Mesenchymal stem cell (in vitro differentiated cells and primary cell): ENCODE data around the gene GPATCH8.

Source experiments
- DNase-seq: peaks from one replicate; pipeline ENCODE4 v3.0.0-alpha.2; 2013
- H2AFZ ChIP-seq: one replicate; pipeline ENCODE4 v1.6.1; 2013; ENCODE audit warnings: low read depth, mild to moderate bottlenecking, control low read depth, inconsistent platforms, low read length, moderate library complexity
- H2AK5ac ChIP-seq: 2 replicates; pipeline ENCODE4 v1.6.1; 2013; ENCODE audit warnings: low read length, moderate library complexity, mild to moderate bottlenecking, inconsistent platforms; ENCODE audit not compliant: severe bottlenecking
- H2BK120ac ChIP-seq: one replicate; pipeline ENCODE4 v1.6.1; 2013; ENCODE audit warnings: low read depth, mild to moderate bottlenecking, inconsistent platforms, low read length, moderate library complexity
- H2BK12ac ChIP-seq, 2 experiments: one replicate each; pipeline ENCODE4 v1.6.1; 2013; ENCODE audit warnings: inconsistent platforms in 2 of 2, low read length in 2 of 2, mild to moderate bottlenecking in 2 of 2, moderate library complexity in 2 of 2, control low read depth in 1 of 2
- H2BK15ac ChIP-seq: one replicate; pipeline ENCODE4 v1.6.1; 2013; ENCODE audit warnings: mild to moderate bottlenecking, low read depth, inconsistent platforms; ENCODE audit not compliant: poor library complexity, severe bottlenecking
- H2BK5ac ChIP-seq: 2 replicates; pipeline ENCODE4 v1.6.1; 2013; ENCODE audit warnings: low read depth, mild to moderate bottlenecking, low read length, control low read depth, inconsistent platforms; ENCODE audit not compliant: poor library complexity, severe bottlenecking
- H3K14ac ChIP-seq, 2 experiments: one replicate each; pipeline ENCODE4 v1.6.1; 2013; ENCODE audit warnings: inconsistent platforms in 2 of 2, low read length in 2 of 2, control low read depth in 1 of 2, mild to moderate bottlenecking in 1 of 2, moderate library complexity in 1 of 2
- H3K18ac ChIP-seq, 2 experiments: one replicate each; pipeline ENCODE4 v1.6.1; 2013; ENCODE audit warnings: inconsistent platforms in 2 of 2, low read length in 2 of 2, control low read depth in 1 of 2, low read depth in 1 of 2, mild to moderate bottlenecking in 1 of 2
- H3K23ac ChIP-seq, 2 experiments: one replicate each; pipeline ENCODE4 v1.6.1; 2013; ENCODE audit warnings: inconsistent platforms in 2 of 2, low read length in 2 of 2, mild to moderate bottlenecking in 2 of 2, moderate library complexity in 2 of 2, control low read depth in 1 of 2
- H3K27ac ChIP-seq: 2 replicates; pipeline ENCODE4 v1.5.1; 2013; ENCODE audit warnings: mild to moderate bottlenecking, moderate library complexity, low read length, control low read depth, inconsistent platforms; ENCODE audit not compliant: poor library complexity, severe bottlenecking
- H3K27me3 ChIP-seq, 2 experiments: 2 replicates each; pipeline versions ENCODE4 v1.6.1 to v1.7.0; 2013; ENCODE audit warnings: low read length in 2 of 2, mild to moderate bottlenecking in 2 of 2, moderate library complexity in 2 of 2, control low read depth in 1 of 2, inconsistent platforms in 1 of 2; ENCODE audit not compliant: control insufficient read depth in 1 of 2, insufficient read depth in 1 of 2
- H3K36me3 ChIP-seq, 2 experiments: 2 replicates each; pipeline versions ENCODE4 v1.6.1 to v1.7.0; 2013; ENCODE audit warnings: low read length in 2 of 2, control low read depth in 1 of 2, inconsistent platforms in 1 of 2, low read depth in 1 of 2, mild to moderate bottlenecking in 1 of 2; ENCODE audit not compliant: insufficient read depth in 2 of 2, control insufficient read depth in 1 of 2
- H3K4ac ChIP-seq, 2 experiments: one replicate each; pipeline ENCODE4 v1.6.1; 2013; ENCODE audit warnings: inconsistent platforms in 2 of 2, low read length in 2 of 2, mild to moderate bottlenecking in 2 of 2, moderate library complexity in 2 of 2, control low read depth in 1 of 2, low read depth in 1 of 2
- H3K4me1 ChIP-seq: 2 replicates; pipeline ENCODE4 v1.6.1; 2013; ENCODE audit warnings: low read depth, low read length, control low read depth; ENCODE audit not compliant: control insufficient read depth, insufficient read depth
- H3K4me2 ChIP-seq: 2 replicates; pipeline ENCODE4 v1.6.1; 2013; ENCODE audit warnings: low read length, mild to moderate bottlenecking, inconsistent platforms; ENCODE audit not compliant: poor library complexity, severe bottlenecking
- H3K4me3 ChIP-seq, 2 experiments: 2 replicates each; pipeline versions ENCODE4 v1.5.1 to v1.7.0; 2013; ENCODE audit warnings: low read length in 2 of 2, mild to moderate bottlenecking in 2 of 2, control low read depth in 1 of 2, low read depth in 1 of 2; ENCODE audit not compliant: insufficient read depth in 1 of 2
- H3K79me1 ChIP-seq: replicated peaks from 2 replicates; pipeline ENCODE4 v1.6.1; 2013; ENCODE audit warnings: mild to moderate bottlenecking, control low read depth, low read length, inconsistent platforms; ENCODE audit not compliant: poor library complexity, severe bottlenecking
- H3K9ac ChIP-seq: 2 replicates; pipeline ENCODE4 v1.7.0; 2013; ENCODE audit warnings: mild to moderate bottlenecking, low read length, moderate library complexity
- H3K9me3 ChIP-seq: 2 replicates; pipeline ENCODE4 v1.7.0; 2013; ENCODE audit warnings: mild to moderate bottlenecking, low read length; ENCODE audit not compliant: control insufficient read depth
- H4K8ac ChIP-seq: one replicate; pipeline ENCODE4 v1.6.1; 2013; ENCODE audit warnings: inconsistent platforms, mild to moderate bottlenecking, low read length, moderate library complexity
- H4K91ac ChIP-seq: one replicate; pipeline ENCODE4 v1.6.1; 2013; ENCODE audit warnings: mild to moderate bottlenecking, low read length, inconsistent platforms
- WGBS: methylation state at CpG from one replicate; pipeline ENCODE4 v1.1.7; 2013; ENCODE audit warnings: mixed read lengths; 5-methylcytosine and 5-hydroxymethylcytosine counted together

Gene GPATCH8

DNA sequence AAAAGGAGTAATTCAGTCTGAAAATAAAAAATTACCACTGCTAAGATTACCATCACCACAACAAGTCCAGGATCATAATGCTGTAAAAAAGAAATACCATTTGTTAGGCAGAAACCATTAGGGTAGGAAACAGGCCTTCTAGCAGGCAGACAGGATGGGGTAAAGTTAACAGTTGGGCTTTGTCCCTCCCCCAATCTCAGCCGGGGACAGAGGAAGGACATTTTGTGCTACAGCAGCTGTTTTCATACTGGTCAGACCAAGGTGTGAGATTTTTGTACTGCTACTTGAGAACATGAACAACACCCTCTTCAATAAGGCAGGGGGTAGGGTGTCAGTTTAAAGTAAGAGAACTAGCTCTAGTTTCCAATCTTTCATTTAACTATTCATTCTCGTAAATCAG lies 64.6 kb downstream of the GPATCH8 start:
- no peak for DNase-seq
- H2AFZ ChIP-seq = no peak overlapping the region
- H3K79me1 ChIP-seq = peaks cover 17% of the 10 kb centered on the region
- no peak overlapping the region for H3K27ac ChIP-seq
- H2BK15ac ChIP-seq = no peak overlapping the region
- no peaks in the 10 kb centered on the region for H3K27me3 ChIP-seq
- no peak overlapping the region for H3K4me2 ChIP-seq
- H3K23ac ChIP-seq = no peak overlapping the region
- H3K4ac ChIP-seq = no peak overlapping the region
- no peak overlapping the region for H2AK5ac ChIP-seq
- H3K18ac ChIP-seq = no peak overlapping the region
- no peak overlapping the region for H3K9ac ChIP-seq
- H2BK12ac ChIP-seq = no peak overlapping the region
- H3K4me3 ChIP-seq = no peak overlapping the region
- no peaks in the 10 kb centered on the region for H3K9me3 ChIP-seq
- 0% methylated on average over 1 of the region's 2 CpGs for WGBS
- H3K4me1 ChIP-seq = peaks cover 3% of the 10 kb centered on the region
- H2BK120ac ChIP-seq = no peak overlapping the region
- H3K14ac ChIP-seq = no peak overlapping the region
- H2BK5ac ChIP-seq = no peak overlapping the region
- H3K36me3 ChIP-seq = peaks cover 18 to 32% of the 10 kb centered on the region in 2 experiments
- H4K91ac ChIP-seq = no peak overlapping the region
- no peak overlapping the region for H4K8ac ChIP-seq

DNA sequence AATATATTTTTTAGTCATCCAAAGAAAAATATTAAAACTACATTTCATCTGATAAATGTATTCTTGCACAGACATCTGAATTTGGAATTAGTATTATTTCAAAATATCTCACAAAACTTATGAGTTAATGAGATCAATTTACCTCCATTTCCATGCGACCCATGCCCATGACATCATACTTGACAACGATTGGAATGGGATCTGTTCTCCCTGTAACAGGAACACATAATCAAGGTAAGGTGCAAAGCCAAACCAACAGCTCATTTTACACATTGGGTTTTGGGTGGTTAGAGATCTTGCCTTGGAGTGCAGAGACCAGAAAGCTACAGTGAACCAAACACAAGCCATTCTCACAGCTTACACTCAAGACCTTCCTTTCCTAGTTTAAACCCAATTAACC lies 66.9 kb downstream of the GPATCH8 start:
- Histone ChIP-seq H3K4me1 (peaks cover 2% of the 10 kb centered on the region), H3K79me1 (peaks cover 20% of the 10 kb centered on the region), H2AFZ (no peak overlapping the region), H3K23ac (no peak overlapping the region), H2BK120ac (no peak overlapping the region), H2AK5ac (no peak overlapping the region), H3K9me3 (no peaks in the 10 kb centered on the region), H3K14ac (no peak overlapping the region), H3K27ac (no peak overlapping the region), H3K36me3 (peaks cover 14 to 53% of the 10 kb centered on the region in 2 experiments), H2BK5ac (no peak overlapping the region), H2BK15ac (no peak overlapping the region), H3K9ac (no peak overlapping the region), H4K8ac (no peak overlapping the region), H3K27me3 (no peaks in the 10 kb centered on the region), H3K4me2 (no peak overlapping the region), H4K91ac (no peak overlapping the region), H2BK12ac (no peak overlapping the region), H3K4ac (no peak overlapping the region), H3K4me3 (no peak overlapping the region), H3K18ac (no peak overlapping the region)
- DNase-seq = no peak
- 100% methylated on average over 2 of the region's 2 CpGs for WGBS

DNA sequence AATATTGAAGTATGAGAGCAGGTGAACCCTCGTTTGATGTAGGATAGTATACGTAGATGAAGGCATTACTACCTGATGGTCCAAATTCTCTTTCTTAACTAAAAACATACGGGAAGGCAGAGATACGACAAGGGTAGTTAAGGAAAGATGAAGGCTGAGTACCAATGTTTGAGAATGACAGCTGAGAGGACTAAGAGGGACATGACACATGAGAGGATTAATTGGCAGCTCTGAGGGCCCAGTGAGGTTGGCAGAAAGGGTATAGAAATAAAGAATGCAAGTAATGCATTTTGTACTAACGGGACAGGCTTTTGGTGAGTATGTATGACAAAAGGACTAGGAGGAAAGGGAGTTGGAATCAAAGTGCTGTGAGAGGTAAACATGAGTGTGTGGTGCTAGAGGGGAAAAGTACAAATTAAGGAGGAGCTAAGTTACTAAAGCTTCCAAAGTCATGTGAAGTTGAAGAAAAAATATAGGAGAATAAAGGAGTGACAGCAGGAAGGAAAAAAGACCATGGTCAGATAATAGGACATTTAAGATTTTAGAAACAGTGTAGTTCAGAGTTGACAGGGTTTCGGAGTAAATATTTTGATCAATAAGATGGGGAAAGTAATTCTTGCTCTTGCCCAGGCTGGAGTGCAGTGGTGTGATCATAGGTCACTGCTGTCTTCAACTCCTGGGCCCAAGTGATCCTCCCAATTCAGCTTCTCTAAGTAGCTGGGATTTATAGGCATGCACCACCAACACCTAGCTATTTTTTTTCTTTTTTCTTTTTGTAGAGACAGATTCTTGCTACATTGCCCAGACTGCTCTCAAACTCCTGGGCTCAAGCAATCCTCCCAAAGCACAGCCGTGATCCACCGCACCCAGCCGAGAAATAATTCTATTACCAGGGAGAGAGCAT lies 70.7 kb downstream of the GPATCH8 start:
- H2AFZ ChIP-seq = no peak overlapping the region
- no peak overlapping the region for H3K14ac ChIP-seq
- no peak overlapping the region for H3K4me3 ChIP-seq
- H3K36me3 ChIP-seq = peaks cover 34 to 69% of the 10 kb centered on the region in 2 experiments
- 99% methylated on average over 6 of the region's 9 CpGs for WGBS
- no peak overlapping the region for H2BK5ac ChIP-seq
- H3K9me3 ChIP-seq = no peaks in the 10 kb centered on the region
- no peak overlapping the region for H3K18ac ChIP-seq
- H3K79me1 ChIP-seq = peaks cover 20% of the 10 kb centered on the region
- no peak for DNase-seq
- no peak overlapping the region for H4K8ac ChIP-seq
- no peaks in the 10 kb centered on the region for H3K4me1 ChIP-seq
- no peak overlapping the region for H2BK15ac ChIP-seq
- H3K27ac ChIP-seq = no peak overlapping the region
- H2BK12ac ChIP-seq = no peak overlapping the region
- no peak overlapping the region for H3K4me2 ChIP-seq
- no peak overlapping the region for H3K9ac ChIP-seq
- no peak overlapping the region for H2BK120ac ChIP-seq
- H4K91ac ChIP-seq = no peak overlapping the region
- no peak overlapping the region for H3K4ac ChIP-seq
- H3K23ac ChIP-seq = no peak overlapping the region
- no peak overlapping the region for H2AK5ac ChIP-seq
- H3K27me3 ChIP-seq = no peaks in the 10 kb centered on the region

DNA sequence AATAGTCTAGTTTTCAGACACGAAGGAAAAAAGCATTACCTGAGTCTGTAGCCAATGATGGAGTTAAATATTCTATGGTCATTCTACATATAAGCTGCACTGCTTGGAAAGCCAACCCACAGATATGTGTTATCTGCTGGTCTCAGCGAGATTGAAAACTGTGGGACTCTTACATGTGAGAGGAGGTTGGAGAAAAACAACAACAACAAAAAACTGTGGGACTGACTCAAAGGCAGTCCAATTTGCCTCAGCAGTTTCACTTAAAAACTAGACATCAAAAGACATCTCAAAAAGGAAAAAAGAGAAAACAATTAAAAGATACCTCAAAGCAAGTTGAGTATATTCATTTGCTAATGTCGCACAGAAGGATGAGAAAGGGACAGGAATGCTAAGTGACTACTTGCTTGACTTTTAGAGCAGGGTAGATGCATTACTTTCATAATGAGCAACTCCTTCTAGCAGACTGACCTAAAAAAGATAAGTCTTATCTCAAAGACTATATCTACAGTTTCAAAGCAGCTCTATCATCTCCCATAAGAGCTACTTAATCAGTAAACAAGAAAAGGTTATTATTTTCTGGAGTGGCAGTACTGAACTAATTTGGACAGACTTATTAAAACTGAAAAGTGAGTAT lies 78.3 kb downstream of the GPATCH8 start:
- no peak overlapping the region for H3K4me2 ChIP-seq
- H4K91ac ChIP-seq = no peak overlapping the region
- no peak overlapping the region for H2AFZ ChIP-seq
- H2BK120ac ChIP-seq = no peak overlapping the region
- no peak overlapping the region for H3K18ac ChIP-seq
- H3K4me1 ChIP-seq = peaks cover 2% of the 10 kb centered on the region
- no peaks in the 10 kb centered on the region for H3K9me3 ChIP-seq
- no peak overlapping the region for H3K4ac ChIP-seq
- no peak overlapping the region for H3K23ac ChIP-seq
- no peak overlapping the region for H4K8ac ChIP-seq
- H3K14ac ChIP-seq = no peak overlapping the region
- H3K36me3 ChIP-seq = peaks cover 27 to 63% of the 10 kb centered on the region in 2 experiments
- no peaks in the 10 kb centered on the region for H3K27me3 ChIP-seq
- H2AK5ac ChIP-seq = no peak overlapping the region
- H3K4me3 ChIP-seq = no peak overlapping the region
- DNase-seq = no peak
- peaks cover 15% of the 10 kb centered on the region for H3K79me1 ChIP-seq
- no peak overlapping the region for H3K9ac ChIP-seq
- H2BK15ac ChIP-seq = no peak overlapping the region
- 80% methylated on average over 1 of the region's 3 CpGs for WGBS
- H2BK12ac ChIP-seq = no peak overlapping the region
- H3K27ac ChIP-seq = no peak overlapping the region
- H2BK5ac ChIP-seq = no peak overlapping the region
